ENCODE measurements around the gene PATZ1. TPM values are rescaled to one million over a fixed set of nuclear protein-coding genes. Genes with fewer than 3 reads are reported as not detected.
"Not testable (repeated sequence)": the region's sequence is repeated elsewhere in the genome, so short reads cannot be mapped to it uniquely, and the experiment has no call there.

PATZ1 gene
- total RNA-seq, 1 experiment from 2014 or later = 120 TPM

DNA sequence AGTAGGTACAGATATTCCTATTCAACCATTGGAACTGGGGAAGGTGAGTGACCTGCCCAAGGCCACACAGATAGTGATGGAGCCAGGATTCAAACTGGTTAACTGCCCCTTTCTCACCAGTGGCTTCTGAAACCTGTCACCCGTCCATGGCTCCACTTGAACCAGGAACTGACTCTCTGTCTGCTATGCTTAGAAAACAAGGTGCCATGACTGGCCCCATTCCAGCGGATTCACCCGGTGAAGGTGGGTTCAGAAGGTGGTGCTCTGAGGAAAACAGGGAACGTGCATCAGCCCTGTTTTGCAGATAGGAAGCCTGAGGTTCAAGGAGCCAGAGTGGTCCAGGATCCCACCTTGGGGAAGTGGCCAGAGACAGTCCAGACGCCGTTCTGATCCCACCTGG lies 2.6 kb upstream of the PATZ1 start:
- Histone ChIP-seq H3K4me2 (ENCODE audit: insufficient read depth, insufficient read length, low read length) (no peak overlapping the region), H2BK120ac (ENCODE audit: low read depth, low read length, poor library complexity, severe bottlenecking) (no peak overlapping the region), H3T11ph (ENCODE audit: low read length) (no peak overlapping the region), H2AK5ac (ENCODE audit: insufficient read length, low read length) (no peak overlapping the region), H3K27me3 (ENCODE audit: insufficient read depth, low read length) (no peaks in the 10 kb centered on the region), H3K4ac (ENCODE audit: low read depth, low read length) (no peak overlapping the region), H3K4me1 (ENCODE audit: insufficient read depth, low read length) (peaks cover 2% of the 10 kb centered on the region; the same call in 1 of the 2 replicates), H3K79me1 (ENCODE audit: insufficient read depth, low read depth, low read length, poor library complexity, severe bottlenecking) (no peaks in the 10 kb centered on the region), H4K5ac (ENCODE audit: insufficient read length, low read depth, low read length) (no peak overlapping the region), H3K14ac (ENCODE audit: insufficient read depth, low read length) (no peak overlapping the region), H3K79me2 (ENCODE audit: insufficient read depth, low read length) (peaks cover 10% of the 10 kb centered on the region; the same call in 1 of the 2 replicates), H2BK15ac (ENCODE audit: low read depth, low read length) (no peak overlapping the region), H3K18ac (ENCODE audit: insufficient read length, low read depth, low read length) (no peak overlapping the region), H2BK20ac (ENCODE audit: low read depth, low read length, poor library complexity, severe bottlenecking) (no peak overlapping the region), H3K56ac (ENCODE audit: insufficient read length, low read depth, low read length) (no peak overlapping the region), H3K23me2 (ENCODE audit: insufficient read length, low read depth, low read length, poor library complexity, severe bottlenecking) (peaks cover 22% of the 10 kb centered on the region), H3K9me3 (ENCODE audit: control insufficient read depth, low read depth, low read length) (no peaks in the 10 kb centered on the region), H2BK5ac (ENCODE audit: insufficient read length, low read length) (no peak overlapping the region), H4K91ac (ENCODE audit: insufficient read length, low read depth, low read length) (no peak overlapping the region), H4K20me1 (ENCODE audit: control insufficient read depth, insufficient read depth, insufficient read length) (no peaks in the 10 kb centered on the region), H3K27ac (ENCODE audit: insufficient read length, low read depth, low read length) (no peak overlapping the region), H4K8ac (replicated peaks; ENCODE audit: insufficient read length, low read depth, low read length) (no peak overlapping the region), H2BK12ac (ENCODE audit: insufficient read length, low read depth, low read length) (no peak overlapping the region), H2AFZ (ENCODE audit: low read length) (no peak overlapping the region), H3K23ac (ENCODE audit: insufficient read length, low read depth, low read length) (no peak overlapping the region), H3K9ac (ENCODE audit: extremely low read depth, insufficient read length, low read length) (no peak overlapping the region)
- peaks cover 0 to 17% (median 8%) of the 10 kb centered on the region in 3 experiments; a peak in 5 of 7 replicates for H3K36me3 Mint-ChIP-seq (ENCODE audit: insufficient read depth in 1 of 3, low read depth in 3 of 3)
- H3K4me1 Mint-ChIP-seq = peaks cover 22 to 31% of the 10 kb centered on the region in 2 experiments
- peak overlapping the region in 1 of 3 experiments; percentile 94; a peak in 1 of 7 replicates for H3K27ac Mint-ChIP-seq
- no peak for DNase-seq
- TF ChIP-seq, protein P1, sequence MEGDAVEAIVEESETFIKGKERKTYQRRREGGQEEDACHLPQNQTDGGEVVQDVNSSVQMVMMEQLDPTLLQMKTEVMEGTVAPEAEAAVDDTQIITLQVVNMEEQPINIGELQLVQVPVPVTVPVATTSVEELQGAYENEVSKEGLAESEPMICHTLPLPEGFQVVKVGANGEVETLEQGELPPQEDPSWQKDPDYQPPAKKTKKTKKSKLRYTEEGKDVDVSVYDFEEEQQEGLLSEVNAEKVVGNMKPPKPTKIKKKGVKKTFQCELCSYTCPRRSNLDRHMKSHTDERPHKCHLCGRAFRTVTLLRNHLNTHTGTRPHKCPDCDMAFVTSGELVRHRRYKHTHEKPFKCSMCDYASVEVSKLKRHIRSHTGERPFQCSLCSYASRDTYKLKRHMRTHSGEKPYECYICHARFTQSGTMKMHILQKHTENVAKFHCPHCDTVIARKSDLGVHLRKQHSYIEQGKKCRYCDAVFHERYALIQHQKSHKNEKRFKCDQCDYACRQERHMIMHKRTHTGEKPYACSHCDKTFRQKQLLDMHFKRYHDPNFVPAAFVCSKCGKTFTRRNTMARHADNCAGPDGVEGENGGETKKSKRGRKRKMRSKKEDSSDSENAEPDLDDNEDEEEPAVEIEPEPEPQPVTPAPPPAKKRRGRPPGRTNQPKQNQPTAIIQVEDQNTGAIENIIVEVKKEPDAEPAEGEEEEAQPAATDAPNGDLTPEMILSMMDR (conservative IDR thresholded peaks at IDR 0.05) = no peak
- no CpG with 5 or more reads among the region's 6 CpGs for WGBS (ENCODE audit: extremely low coverage, insufficient read length, low lambda C conversion rate)
- no peaks in the 10 kb centered on the region for H3K27me3 Mint-ChIP-seq (ENCODE audit: low read depth)
- no peak overlapping the region for H3K4me3 Mint-ChIP-seq
- H3K9me3 Mint-ChIP-seq = no peaks in the 10 kb centered on the region

DNA sequence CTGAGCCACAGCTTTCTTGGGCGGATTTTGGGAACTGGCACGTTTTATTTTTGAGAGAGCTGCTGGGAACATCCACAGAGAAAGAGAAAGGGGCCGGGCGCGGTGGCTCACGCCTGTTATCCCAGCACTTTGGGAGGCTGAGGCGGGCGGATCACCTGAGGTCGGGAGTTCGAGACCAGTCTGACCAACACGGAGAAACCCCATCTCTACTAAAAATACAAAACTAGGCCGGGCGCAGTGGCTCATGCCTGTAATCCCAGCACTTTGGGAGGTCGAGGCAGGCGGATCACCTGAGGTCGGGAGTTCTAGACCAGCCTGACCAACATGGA lies 1.8 kb upstream of the PATZ1 start:
- peaks cover 30 to 36% of the 10 kb centered on the region in 2 experiments for H3K4me1 Mint-ChIP-seq
- not testable (repeated sequence) for H4K8ac ChIP-seq (replicated peaks; ENCODE audit: insufficient read length, low read depth, low read length); H3K56ac ChIP-seq (ENCODE audit: insufficient read length, low read depth, low read length); H3T11ph ChIP-seq (ENCODE audit: low read length); H3K9me3 ChIP-seq (ENCODE audit: control insufficient read depth, low read depth, low read length); H2BK12ac ChIP-seq (ENCODE audit: insufficient read length, low read depth, low read length); H4K20me1 ChIP-seq (ENCODE audit: control insufficient read depth, insufficient read depth, insufficient read length); H3K9me3 Mint-ChIP-seq; H4K5ac ChIP-seq (ENCODE audit: insufficient read length, low read depth, low read length); H2BK15ac ChIP-seq (ENCODE audit: low read depth, low read length); H2BK120ac ChIP-seq (ENCODE audit: low read depth, low read length, poor library complexity, severe bottlenecking); H3K4me1 ChIP-seq (ENCODE audit: insufficient read depth, low read length); H2BK5ac ChIP-seq (ENCODE audit: insufficient read length, low read length); H2AK5ac ChIP-seq (ENCODE audit: insufficient read length, low read length); H4K91ac ChIP-seq (ENCODE audit: insufficient read length, low read depth, low read length); H3K23ac ChIP-seq (ENCODE audit: insufficient read length, low read depth, low read length); H3K27ac ChIP-seq (ENCODE audit: insufficient read length, low read depth, low read length); DNase-seq; H3K79me1 ChIP-seq (ENCODE audit: insufficient read depth, low read depth, low read length, poor library complexity, severe bottlenecking); H3K27me3 ChIP-seq (ENCODE audit: insufficient read depth, low read length); H3K18ac ChIP-seq (ENCODE audit: insufficient read length, low read depth, low read length); H2BK20ac ChIP-seq (ENCODE audit: low read depth, low read length, poor library complexity, severe bottlenecking); H3K27me3 Mint-ChIP-seq (ENCODE audit: low read depth); H3K4ac ChIP-seq (ENCODE audit: low read depth, low read length); H2AFZ ChIP-seq (ENCODE audit: low read length)
- H3K36me3 Mint-ChIP-seq (ENCODE audit: insufficient read depth in 1 of 3, low read depth in 3 of 3) = peaks cover 0 to 24% (median 8%) of the 10 kb centered on the region in 3 experiments; a peak in 5 of 7 replicates
- H3K4me3 Mint-ChIP-seq = peak overlapping the region; percentile 87 to 90
- peak overlapping the region; percentile 90 for H3K4me2 ChIP-seq (ENCODE audit: insufficient read depth, insufficient read length, low read length)
- peak overlapping the region in 2 of 3 experiments; percentile 49 to 55; a peak in 3 of 7 replicates for H3K27ac Mint-ChIP-seq
- H3K23me2 ChIP-seq (ENCODE audit: insufficient read length, low read depth, low read length, poor library complexity, severe bottlenecking) = peaks cover 30% of the 10 kb centered on the region
- no CpG with 5 or more reads among the region's 16 CpGs for WGBS (ENCODE audit: extremely low coverage, insufficient read length, low lambda C conversion rate)
- peaks cover 10% of the 10 kb centered on the region; the same call in 1 of the 2 replicates for H3K79me2 ChIP-seq (ENCODE audit: insufficient read depth, low read length)
- peak overlapping the region; percentile 64 for H3K9ac ChIP-seq (ENCODE audit: extremely low read depth, insufficient read length, low read length)
- H3K14ac ChIP-seq (ENCODE audit: insufficient read depth, low read length) = peak overlapping the region; percentile 38; the same call in 1 of the 2 replicates
